Hepatocyte (in vitro differentiated cells): Measurements from ENCODE around the gene SAMD4A. TPM values are rescaled to one million over a fixed set of nuclear protein-coding genes. Genes with fewer than 3 reads are reported as not detected.
A peak's percentile ranks its signal among the peaks of the same experiment; 100 is the strongest.

ENCODE experiments used
- DNase-seq: peaks from one replicate; pipeline ENCODE4 v3.0.0-alpha.2; 2016; ENCODE audit warnings: low spot score
- H2AFZ ChIP-seq: fragments of 200-600 bp; sonication (generic); 2 replicates; pipeline ENCODE4 v1.6.0; 2016; ENCODE audit warnings: antibody characterized with exemption, mild to moderate bottlenecking
- H3K27ac ChIP-seq: fragments of 200-600 bp; sonication (generic); 2 replicates; pipeline ENCODE4 v1.5.1; 2016; ENCODE audit warnings: mild to moderate bottlenecking
- H3K27me3 ChIP-seq: fragments of 200-600 bp; sonication (generic); 2 replicates; pipeline ENCODE4 v1.6.1; 2016
- H3K36me3 ChIP-seq: fragments of 200-600 bp; sonication (generic); replicated peaks from 2 replicates; pipeline ENCODE4 v1.5.1; 2016; ENCODE audit warnings: low read depth; ENCODE audit not compliant: insufficient read depth
- H3K4me1 ChIP-seq: fragments of 200-600 bp; sonication (generic); 2 replicates; pipeline ENCODE4 v1.5.1; 2016; ENCODE audit warnings: mild to moderate bottlenecking, moderate library complexity; ENCODE audit not compliant: insufficient read depth
- H3K4me2 ChIP-seq: fragments of 200-600 bp; sonication (generic); 2 replicates; pipeline ENCODE4 v1.6.0; 2016
- H3K4me3 ChIP-seq: fragments of 200-600 bp; sonication (generic); 2 replicates; pipeline ENCODE4 v1.5.1; 2016; ENCODE audit warnings: mild to moderate bottlenecking
- H3K79me2 ChIP-seq: fragments of 200-600 bp; sonication (generic); 2 replicates; pipeline ENCODE4 v1.6.0; 2017; ENCODE audit warnings: mild to moderate bottlenecking
- H3K9me2 ChIP-seq: fragments of 200-600 bp; sonication (generic); replicated peaks from 2 replicates; pipeline ENCODE4 v1.6.0; 2017; ENCODE audit warnings: mild to moderate bottlenecking; ENCODE audit not compliant: insufficient read depth
- H3K9me3 ChIP-seq: fragments of 200-600 bp; sonication (generic); 2 replicates; pipeline ENCODE4 v1.5.1; 2016; ENCODE audit warnings: low read depth, mild to moderate bottlenecking
- H4K20me1 ChIP-seq: fragments of 200-600 bp; sonication (generic); 2 replicates; pipeline ENCODE4 v1.6.0; 2016; ENCODE audit warnings: mild to moderate bottlenecking; ENCODE audit not compliant: insufficient read depth, poor library complexity, severe bottlenecking
- CTCF ChIP-seq: fragments of 200-600 bp; sonication (generic); IDR thresholded peaks from 2 replicates; pipeline ENCODE4 v1.5.1; 2016; ENCODE audit warnings: antibody characterized with exemption, mild to moderate bottlenecking; ENCODE audit not compliant: poor library complexity
- EZH2 ChIP-seq: fragments of 200-600 bp; sonication (generic); IDR thresholded peaks from 2 replicates; pipeline ENCODE4 v1.6.1; 2016; ENCODE audit warnings: antibody characterized with exemption, mild to moderate bottlenecking, borderline replicate concordance
- EZH2phosphoT487 ChIP-seq: fragments of 200-600 bp; sonication (generic); IDR thresholded peaks from one replicate; pipeline ENCODE4 v1.6.1; 2018; ENCODE audit warnings: antibody characterized with exemption, mild to moderate bottlenecking, low read depth, moderate library complexity; ENCODE audit not compliant: unreplicated experiment, severe bottlenecking
- whole genome bisulfite sequencing: methylation state at CpG from one replicate; pipeline ENCODE4 v1.1.6; 2016; ENCODE audit warnings: low lambda C conversion rate; ENCODE audit errors: missing lambda C conversion rate; 5-methylcytosine and 5-hydroxymethylcytosine counted together
- polyA plus RNA-seq: library from polyadenylated mRNA; unstranded; fragments of >200 nt; fragmentation: Nextera tagmentation; extraction: Ambion mirVana; gene quantifications from 2 replicates; pipeline ENCODE4 v1.2.1, GENCODE V29; 2016
- total RNA-seq: library from RNA; depleted of rRNA; stranded (reverse); fragments of >200 nt; gene quantifications from 2 replicates; pipeline ENCODE4 v1.2.3, GENCODE V29; 2014

The SAMD4A gene
- total RNA-seq (15.7 and 17.9 TPM in 2 replicates), polyA plus RNA-seq (10.5 and 11.7 TPM in 2 replicates)

GRCh38 chr14:54566410-54567223 is at the start of gene SAMD4A:
Gene SAMD4A, plus strand, starts transcription at chr14:54567128. Its CDS starts 789 bp downstream, at chr14:54567917.
- peak; percentile 86 for DNase-seq
- Histone ChIP-seq H3K4me1 (peaks cover 15% of the 10 kb centered on the region), H3K79me2 (peaks cover 27% of the 10 kb centered on the region), H3K4me3 (peak within 1 kb of the TSS; percentile 92), H3K9me2 (no peaks in the 10 kb centered on the region), H3K27ac (peak within 1 kb of the TSS; percentile 97), H4K20me1 (peaks cover 13% of the 10 kb centered on the region), H3K4me2 (peak within 1 kb of the TSS; percentile 91), H2AFZ (peak within 1 kb of the TSS; percentile 58), H3K9me3 (no peaks in the 10 kb centered on the region), H3K27me3 (no peaks in the 10 kb centered on the region), H3K36me3 (no peaks in the 10 kb centered on the region)
- TF ChIP-seq EZH2phosphoT487 (no peak), CTCF (peak; percentile 34)
- under 1% methylated on average over 82 of the region's 91 CpGs for WGBS

GRCh38 chr14:54524410-54524809 is 42.5 kb upstream of the SAMD4A start:
- no peak for DNase-seq
- no peaks in the 10 kb centered on the region for H3K9me2 ChIP-seq
- H2AFZ ChIP-seq, result no peak overlapping the region
- no peaks in the 10 kb centered on the region for H3K9me3 ChIP-seq
- no peaks in the 10 kb centered on the region for H4K20me1 ChIP-seq
- WGBS, result 99% methylated on average over 4 of the region's 4 CpGs
- no peaks in the 10 kb centered on the region for H3K36me3 ChIP-seq
- no peak overlapping the region for H3K27ac ChIP-seq
- TF ChIP-seq EZH2 (no peak), CTCF (no peak), EZH2phosphoT487 (no peak)
- no peak overlapping the region for H3K4me3 ChIP-seq
- H3K4me2 ChIP-seq, result no peak overlapping the region
- no peaks in the 10 kb centered on the region for H3K27me3 ChIP-seq
- peaks cover 27% of the 10 kb centered on the region for H3K79me2 ChIP-seq
- no peaks in the 10 kb centered on the region for H3K4me1 ChIP-seq

GRCh38 chr14:54528973-54529372 is 38.0 kb upstream of the SAMD4A start:
- WGBS, result 82% methylated on average over 2 of the region's 2 CpGs
- H3K4me2 ChIP-seq, result no peak overlapping the region
- no peaks in the 10 kb centered on the region for H3K36me3 ChIP-seq
- H3K27me3 ChIP-seq, result no peaks in the 10 kb centered on the region
- no peak for DNase-seq
- no peak overlapping the region for H3K27ac ChIP-seq
- no peaks in the 10 kb centered on the region for H3K4me1 ChIP-seq
- no peak for TF ChIP-seq CTCF
- no peak for TF ChIP-seq EZH2phosphoT487
- TF ChIP-seq EZH2, result no peak
- no peak overlapping the region for H2AFZ ChIP-seq
- no peaks in the 10 kb centered on the region for H3K9me3 ChIP-seq
- H3K9me2 ChIP-seq, result no peaks in the 10 kb centered on the region
- H3K4me3 ChIP-seq, result no peak overlapping the region
- peaks cover 3% of the 10 kb centered on the region for H3K79me2 ChIP-seq
- H4K20me1 ChIP-seq, result no peaks in the 10 kb centered on the region
